Left ventricle myocardium superior (tissue), 1 donor: ENCODE data around the gene QSOX1. TPM values are rescaled to one million over a fixed set of nuclear protein-coding genes. Genes with fewer than 3 reads are reported as not detected.

Source experiments
- ATAC-seq: fragments of 200-7000 bp; cut with Tn5 transposase; one replicate; pipeline ENCODE4 v1.9.1; 2020; ENCODE audit warnings: mild to moderate bottlenecking, moderate library complexity
- DNase-seq: peaks from one replicate; pipeline ENCODE4 v3.0.0-alpha.2; 2020
- intact Hi-C: fragments of 100-400 bp; cut with micrococcal nuclease; formaldehyde crosslinking; loops from one replicate; pipeline ENCODE4 v1.11.0; 2022
- total RNA-seq: library from RNA; stranded (reverse); fragmentation: NEBNext Ultra II Directional; extraction: Animal tissue kit (Norgen Biotek cat#: 25700); gene quantifications from one replicate; pipeline ENCODE4 v1.2.1, GENCODE V29; 2021
- donor health status: DM: no; HTN: yes; CAD: no; lungs with severe emphysema.

QSOX1 gene
- total RNA-seq, 1 donor from 2014 or later = 111 TPM

DNA sequence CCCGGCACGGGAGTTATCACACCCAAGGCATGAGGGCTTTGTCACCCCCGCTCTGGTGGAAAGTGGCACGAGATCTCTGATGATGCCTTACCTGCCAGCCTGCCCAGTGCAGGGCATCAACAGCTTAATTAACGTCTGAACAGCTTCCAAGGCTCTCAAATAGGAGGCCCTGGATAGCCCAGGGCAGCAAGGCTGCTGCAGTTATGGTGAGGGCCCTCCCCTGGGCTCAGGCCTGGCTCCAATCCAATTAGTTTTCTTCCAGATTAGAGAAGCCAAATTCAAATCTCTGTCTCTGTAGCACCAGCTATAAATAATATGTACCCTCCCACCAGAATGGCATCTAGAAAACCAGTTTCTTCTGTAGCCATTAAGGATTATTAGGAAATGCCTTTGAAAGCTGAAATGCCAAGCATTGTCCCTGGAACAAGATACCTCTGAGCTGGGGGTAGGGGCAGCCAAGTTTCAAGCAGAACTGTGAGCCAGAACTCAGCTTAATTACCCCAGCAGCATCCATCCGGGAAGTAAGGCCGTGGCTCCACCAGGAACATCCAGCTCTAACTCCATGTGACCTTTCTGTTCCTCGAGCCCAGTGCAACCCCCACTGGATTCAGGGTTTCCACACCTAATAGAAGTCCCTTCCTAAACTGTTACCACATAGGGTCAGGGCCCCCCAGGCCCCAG, 12.5 kb downstream of the QSOX1 start:
- intact Hi-C loops = no loop called here
- peak; percentile 55 for DNase-seq
- ATAC-seq = peak; percentile 64

DNA sequence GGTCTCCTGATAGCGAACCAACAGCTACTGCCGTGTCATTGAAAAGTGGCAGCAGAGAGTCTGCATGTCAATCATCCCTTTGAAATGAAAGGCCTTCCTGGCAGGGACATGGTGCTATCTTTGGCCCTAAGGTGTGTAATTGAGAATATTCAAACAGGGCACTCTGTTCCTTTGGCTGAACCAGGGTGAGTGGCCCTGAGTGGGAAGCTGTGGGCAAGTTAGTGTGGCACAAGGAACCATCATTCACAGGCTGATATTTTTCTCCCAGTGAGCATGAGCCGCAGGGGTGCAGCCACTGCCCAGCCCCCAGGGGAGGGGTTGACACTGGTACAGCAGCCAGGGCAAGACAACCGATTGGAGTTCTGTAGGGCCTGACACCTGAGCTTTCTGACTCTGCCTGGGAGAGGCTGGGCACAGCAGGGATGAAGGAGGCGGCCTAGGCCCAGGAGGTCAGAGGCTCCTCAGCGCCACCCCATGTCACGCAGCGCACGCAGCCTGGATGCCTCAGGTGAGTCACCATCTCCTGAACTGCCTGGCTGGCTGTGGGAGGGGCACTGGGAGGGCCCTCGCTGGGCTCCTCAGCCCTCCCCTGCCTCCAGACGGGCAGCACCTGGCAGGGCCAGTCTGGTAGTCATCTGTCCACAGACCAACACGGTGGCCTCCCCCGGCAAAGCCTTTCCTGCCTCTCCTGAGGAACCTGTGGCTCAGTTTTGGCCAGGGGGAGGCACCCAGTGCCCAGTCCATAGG, 13.2 kb downstream of the QSOX1 start:
- DNase-seq (peak; percentile 47), ATAC-seq (peak; percentile 81)
- intact Hi-C loops = no loop called here

DNA sequence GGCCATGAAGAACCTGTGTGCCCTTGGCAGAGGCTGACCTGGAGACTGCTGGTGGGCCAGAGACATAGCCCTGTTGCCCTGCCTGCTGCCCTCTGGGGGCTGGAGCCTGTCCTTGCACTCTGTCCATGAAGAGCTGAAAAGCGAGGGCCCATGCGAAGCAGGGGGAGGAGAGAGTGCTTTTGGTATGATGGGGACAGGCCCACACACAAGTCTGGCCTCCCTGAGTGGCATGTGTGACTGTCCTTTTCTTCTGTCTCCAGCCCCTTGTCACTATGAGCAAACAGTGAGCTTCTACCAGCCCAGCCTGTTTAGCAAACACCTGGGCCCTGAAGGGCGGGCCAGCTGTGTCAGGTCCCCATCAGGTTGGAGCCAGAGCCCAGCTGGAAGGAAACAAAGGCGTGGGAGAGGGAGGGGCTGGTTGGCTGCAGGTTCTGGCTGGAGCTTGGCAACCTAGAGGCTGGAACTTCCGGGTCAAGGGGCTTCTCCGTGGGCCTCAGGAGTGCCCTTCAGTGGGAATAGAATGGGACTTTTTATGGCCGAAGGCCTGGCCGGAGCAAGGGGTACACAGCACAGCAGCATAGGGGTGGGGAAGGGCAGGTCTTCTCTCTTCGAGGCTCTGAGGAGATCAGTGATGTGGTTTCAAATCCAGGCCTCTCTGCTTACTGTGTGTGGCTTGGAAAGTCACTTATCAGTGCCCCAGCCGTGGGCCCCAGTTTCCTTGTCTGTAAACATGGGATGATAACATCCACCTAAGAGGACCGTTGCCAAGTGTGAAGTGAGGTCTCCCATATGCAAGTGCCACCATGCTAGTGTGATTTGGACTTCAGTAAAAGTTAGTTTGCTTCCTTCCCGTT, 14.3 kb downstream of the QSOX1 start:
- ATAC-seq = peak; percentile 44
- intact Hi-C loops = no loop called here
- DNase-seq = no peak

DNA sequence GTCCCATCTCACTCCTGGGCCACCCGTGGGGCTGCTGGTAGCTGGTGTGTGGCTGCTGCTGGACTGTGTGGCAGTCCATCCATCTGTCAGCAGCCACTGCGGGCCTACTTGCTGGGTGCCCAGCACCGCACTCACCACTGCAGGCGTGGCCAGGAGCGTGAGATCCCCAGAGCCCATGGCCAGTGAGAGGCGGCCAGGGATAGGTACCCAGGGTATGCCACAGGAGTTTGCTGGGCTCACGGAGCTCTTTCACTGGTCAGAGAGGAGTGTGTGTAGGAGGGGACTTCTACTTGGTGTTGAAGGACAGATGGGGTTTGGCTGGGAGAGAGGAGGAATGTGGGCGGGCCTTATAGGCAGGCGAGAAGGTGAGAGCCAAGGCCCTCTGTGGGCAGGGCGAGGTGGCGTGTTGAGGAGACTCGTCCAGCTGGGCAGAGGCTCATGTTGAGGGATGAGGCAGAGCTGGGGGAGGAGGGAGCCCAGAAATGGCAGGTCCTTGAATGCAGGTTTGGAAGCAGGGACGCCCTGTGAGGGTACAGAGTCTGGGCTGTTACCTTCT, 15.0 kb downstream of the QSOX1 start:
- intact Hi-C loops = no loop called here
- no peak for DNase-seq
- ATAC-seq = no peak

DNA sequence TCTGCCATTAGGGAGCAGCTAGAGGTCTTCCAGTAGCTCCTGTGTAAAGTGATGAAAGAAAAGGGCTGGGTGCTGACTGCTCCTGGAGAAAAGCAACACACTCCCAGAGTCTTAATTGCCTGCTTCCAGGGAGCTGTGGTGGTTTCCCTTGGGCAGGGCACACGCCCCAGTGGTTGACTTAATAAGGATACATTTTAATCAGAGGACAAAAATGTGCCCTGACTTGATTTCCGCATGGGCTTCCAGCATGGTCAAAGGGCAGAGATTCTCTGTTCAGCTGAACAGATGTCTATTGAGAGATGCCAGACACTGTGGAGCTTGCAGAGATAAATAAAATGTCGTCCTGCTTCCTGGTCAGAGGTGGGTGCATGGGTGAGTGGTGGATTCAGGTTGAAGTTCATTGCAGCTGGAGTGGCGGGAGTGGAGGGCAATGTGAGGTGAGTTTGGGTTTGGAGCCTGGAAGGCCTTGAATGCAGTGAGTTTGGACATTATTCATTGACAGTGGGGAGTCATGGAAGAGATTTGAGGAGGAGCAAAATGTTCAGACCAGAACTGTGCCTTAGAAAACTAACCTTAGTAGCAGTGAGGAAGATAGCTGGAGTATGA, 16.0 kb downstream of the QSOX1 start:
- no peak for ATAC-seq
- intact Hi-C loops = no loop called here

DNA sequence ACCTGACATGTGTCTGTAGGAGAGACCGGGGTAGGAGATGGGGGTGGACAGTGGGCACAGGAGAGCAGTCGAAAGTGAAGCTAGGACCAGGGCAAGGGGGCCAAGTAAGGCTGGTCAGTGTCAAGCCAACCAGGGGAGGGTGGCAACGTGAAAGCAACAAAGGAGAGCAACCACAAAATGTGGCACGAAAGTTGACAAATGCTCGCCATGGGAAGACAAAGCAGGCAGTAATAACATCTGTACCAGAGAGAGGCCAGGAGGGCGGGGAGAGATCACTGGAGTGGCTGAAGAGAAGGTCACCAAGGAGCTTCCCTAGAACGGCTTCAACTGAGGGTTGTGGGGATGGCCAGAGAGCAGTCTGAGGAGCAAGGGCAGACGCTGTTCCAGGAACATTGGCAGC, 17.0 kb downstream of the QSOX1 start:
- ATAC-seq (no peak), DNase-seq (no peak)
- intact Hi-C loops = no loop called here

More for the DNA sequence above, 16.0 kb downstream of the QSOX1 start:
- DNase-seq = no peak

DNA sequence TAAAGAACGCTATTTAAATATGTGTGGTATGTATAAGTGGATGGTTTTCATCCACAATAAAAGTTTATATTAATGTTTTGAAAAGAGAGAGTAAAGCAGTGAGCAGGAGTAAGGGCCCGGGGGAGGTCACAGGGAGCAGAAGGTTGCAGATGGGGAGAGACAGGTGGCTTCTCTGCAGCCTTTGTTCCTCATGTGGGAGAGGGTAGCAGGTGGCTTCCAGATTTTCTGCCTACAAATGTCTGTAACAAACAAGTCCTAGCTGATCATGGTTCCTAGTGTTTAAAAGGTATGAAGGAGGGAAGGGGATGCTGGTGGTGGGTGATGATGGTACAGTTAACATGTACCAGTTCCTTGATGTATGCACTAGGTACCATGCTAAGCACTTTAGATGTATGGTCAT, 18.8 kb downstream of the QSOX1 start:
- ATAC-seq = no peak
- no peak for DNase-seq
- intact Hi-C loops = no loop called here

DNA sequence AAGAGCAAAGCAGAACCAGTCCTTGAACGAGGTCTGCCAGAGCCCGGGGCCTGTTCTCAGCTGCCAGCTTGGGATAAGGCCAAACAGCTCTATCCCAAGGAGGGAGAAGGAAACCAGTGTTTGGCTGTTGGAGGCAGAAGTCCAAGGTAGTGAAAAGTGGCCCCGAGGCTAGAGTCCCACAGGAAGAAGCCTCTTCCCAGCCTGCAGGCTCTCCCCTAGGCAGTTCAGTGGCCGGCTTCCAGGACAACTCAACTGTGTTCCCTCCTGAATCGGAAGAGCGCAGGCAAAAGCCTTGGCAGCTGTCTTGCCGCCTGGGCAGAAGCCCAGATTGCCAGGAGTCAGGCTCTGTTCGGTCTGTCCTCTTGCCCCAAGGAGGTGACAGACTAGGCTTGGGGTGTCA, 19.3 kb downstream of the QSOX1 start:
- ATAC-seq = peak; percentile 87
- intact Hi-C loops = no loop called here
- peak; percentile 94 for DNase-seq

DNA sequence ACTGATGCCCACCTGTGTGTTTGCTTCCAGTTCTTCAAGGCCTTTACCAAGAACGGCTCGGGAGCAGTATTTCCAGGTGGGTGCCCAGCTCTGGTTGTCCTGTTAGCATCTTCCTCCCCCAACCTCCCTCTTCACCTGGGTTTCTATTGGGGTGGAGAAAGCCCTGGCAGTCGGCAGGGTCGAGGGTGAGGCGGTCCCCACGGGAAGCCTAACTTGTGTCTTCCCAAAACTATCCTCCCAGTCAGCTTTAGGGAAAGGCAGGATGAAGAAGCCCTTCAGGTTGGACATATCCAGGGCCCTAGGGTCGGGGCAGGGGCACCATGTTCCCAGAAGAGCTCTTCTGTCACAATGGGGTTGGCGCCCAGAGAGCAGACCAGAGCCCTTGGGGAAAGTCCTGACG, 20.6 kb downstream of the QSOX1 start:
- DNase-seq = no peak
- intact Hi-C loops = no loop called here

DNA sequence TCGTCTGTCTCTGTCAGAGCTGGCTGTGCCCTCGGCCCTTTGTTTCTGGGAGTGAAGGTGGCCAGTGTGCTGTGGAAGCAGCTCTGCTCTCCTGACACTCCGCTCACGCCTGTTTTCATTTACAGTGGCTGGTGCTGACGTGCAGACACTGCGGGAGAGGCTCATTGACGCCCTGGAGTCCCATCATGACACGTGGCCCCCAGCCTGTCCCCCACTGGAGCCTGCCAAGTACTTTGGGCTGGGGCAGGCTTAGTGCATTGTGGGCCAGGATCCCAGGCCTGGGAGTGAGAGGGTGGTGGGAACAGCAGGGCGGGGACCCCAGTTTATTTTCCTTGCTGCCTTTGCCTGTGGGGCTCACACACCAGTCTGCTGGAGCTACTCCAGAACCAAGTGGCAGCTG, 21.1 kb downstream of the QSOX1 start:
- ATAC-seq (peak; percentile 78), DNase-seq (peak; percentile 84)
- intact Hi-C loops = no loop called here

More for the DNA sequence above, 20.6 kb downstream of the QSOX1 start:
- no peak for ATAC-seq

DNA sequence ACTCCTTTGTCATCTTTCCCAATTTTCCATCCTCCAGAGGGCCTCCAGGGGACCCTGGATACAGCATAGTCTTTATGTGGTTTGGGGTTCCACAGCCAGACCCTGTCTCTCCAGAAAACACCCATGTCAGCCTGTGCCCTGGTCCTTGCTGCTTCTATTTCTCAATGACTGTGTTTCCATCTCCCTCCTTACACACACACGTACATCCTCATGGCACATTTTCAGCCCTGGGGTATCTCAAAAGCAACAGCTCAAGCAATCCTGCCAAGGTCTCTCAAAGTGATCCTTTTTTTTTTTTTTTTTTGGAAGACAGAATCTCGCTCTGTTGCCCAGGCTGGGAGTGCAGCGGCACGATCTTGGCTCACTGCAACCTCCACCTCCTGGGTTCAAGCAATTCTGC, 22.3 kb downstream of the QSOX1 start:
- DNase-seq = no peak
- ATAC-seq = no peak

DNA sequence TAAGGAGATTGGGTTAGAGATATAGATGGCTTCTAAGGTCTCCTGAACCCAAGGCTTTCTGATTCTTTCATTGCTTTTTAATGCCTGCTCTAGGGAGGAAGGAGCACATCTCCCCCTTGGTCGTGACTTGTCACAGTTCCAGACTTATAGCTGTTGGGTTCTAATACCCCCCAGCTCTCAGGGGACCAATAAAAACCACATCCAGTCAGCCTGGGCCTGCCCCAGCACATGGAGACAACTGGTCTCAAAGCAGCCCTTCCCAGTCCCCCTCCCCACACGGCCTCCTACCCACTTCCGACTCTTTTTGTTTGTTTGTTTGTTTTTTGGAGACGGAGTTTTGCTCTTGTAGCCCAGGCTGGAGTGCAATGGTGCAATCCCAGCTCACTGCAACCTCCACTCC, 23.3 kb downstream of the QSOX1 start:
- intact Hi-C loops = no loop called here
- DNase-seq (no peak), ATAC-seq (no peak)

More for the DNA sequence above, 22.3 kb downstream of the QSOX1 start:
- intact Hi-C loops = no loop called here

DNA sequence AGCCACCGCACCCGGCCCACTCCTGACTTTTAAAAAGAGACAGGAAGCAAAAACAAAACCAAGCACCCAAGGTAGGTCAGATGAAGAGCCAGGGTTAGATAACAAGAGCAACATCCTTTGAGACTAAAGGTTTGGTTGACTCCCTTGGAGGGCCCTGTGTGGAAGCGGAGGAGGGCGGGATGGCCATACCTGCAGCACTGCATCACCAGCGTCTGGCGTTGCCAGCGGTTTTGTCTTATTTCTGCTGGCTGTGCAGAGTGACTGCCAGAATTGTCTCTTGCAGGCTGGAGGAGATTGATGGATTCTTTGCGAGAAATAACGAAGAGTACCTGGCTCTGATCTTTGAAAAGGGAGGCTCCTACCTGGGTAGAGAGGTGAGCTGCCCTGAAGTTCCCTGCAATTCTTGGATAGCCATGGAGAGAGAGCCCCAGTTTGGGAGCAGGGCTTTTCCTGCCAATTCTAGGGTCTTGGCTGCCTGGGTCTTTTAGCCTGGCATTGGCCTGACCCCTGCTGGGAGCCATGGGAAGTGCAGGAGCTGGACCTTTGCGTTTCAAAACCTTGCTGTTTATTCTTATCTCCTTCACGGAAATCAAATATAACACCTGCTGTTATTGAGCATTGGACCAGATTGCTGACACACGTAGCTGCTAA, 24.0 kb downstream of the QSOX1 start:
- intact Hi-C loops = no loop called here
- no peak for ATAC-seq
- peak; percentile 75 for DNase-seq

DNA sequence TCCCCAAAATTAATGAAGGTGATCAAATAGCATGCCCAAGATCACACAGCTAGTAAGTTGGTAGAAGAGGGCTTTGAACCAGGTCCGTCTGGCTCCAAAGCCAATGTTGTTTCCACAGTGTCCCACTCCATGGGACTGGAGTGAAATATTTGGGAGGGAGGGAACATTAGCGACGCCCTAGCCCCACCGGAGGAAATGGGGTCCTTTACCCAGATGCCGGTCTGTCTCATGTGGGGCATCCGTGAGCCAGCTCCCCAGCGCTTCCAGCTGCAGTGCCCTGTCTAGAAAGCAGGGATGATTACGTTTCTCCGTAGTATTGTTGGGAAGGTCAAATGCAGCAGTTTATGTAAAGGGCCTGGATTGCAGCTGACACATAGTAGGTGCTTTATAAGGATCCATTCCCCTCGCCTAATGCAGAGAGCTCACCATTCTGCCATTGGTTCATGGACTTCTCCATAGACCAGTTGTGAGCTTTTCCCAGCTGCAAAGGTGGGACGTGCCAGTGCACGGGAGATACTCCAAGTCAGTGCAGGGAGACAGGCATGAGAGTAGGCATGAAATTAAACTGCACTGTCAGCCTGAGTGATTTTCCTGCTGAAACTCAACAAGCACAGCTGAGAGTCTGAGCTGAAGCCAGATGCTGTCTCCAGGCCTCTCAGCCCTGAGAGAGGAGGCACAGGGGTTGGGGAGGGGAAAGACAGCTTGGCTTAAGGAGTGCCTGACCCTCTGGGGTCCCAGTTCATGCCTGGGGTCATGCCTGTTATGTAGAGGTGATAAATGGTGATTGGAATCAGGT, 24.7 kb downstream of the QSOX1 start:
- intact Hi-C loops = no loop called here
- ATAC-seq (no peak), DNase-seq (no peak)

DNA sequence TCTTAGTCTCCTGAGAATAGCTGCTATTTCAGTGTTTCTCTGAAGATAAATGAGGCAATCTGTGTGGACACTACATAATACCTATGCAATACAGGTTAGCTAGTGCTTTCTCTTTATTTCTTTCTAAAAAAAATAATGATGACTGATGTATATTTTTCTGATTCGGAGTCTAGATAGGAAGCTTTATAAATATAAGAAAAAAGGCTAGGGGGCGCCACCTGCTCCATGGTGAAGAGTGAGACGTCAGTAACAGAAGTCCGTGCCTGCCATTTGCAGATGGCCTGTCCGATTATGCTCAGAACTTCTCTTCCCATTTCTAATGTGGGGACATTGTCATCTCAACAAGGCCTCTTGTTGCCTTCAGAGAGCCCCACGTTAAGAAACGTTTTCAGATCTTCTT, 26.4 kb downstream of the QSOX1 start:
- DNase-seq (no peak), ATAC-seq (no peak)
- intact Hi-C loops = no loop called here

DNA sequence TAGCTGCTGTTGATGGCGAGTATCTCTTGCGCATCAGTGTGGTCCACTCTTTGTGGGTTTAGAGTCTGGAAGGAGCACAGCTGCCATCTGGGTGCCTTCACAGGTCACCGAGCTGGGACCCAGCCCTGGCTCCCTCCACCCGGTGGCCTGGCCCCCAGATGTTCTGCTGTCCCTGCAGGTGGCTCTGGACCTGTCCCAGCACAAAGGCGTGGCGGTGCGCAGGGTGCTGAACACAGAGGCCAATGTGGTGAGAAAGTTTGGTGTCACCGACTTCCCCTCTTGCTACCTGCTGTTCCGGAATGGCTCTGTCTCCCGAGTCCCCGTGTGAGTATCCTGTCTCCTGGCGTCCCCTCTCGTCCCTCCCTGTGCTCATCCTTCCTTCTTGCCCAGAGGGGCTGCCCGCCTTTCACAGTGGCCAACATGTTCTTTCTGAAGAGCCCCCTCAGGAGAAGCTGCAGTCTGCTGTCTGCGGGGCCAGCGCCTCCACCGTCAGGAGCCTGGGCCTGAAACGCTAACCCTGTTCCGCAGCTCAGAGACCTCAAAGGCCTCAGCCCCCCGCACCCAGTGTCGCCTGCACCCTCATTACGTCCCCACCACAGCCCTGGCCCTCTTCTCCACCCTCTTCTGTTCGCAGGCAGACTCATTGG, 27.4 kb downstream of the QSOX1 start:
- intact Hi-C loops = no loop called here
- ATAC-seq (no peak), DNase-seq (no peak)

DNA sequence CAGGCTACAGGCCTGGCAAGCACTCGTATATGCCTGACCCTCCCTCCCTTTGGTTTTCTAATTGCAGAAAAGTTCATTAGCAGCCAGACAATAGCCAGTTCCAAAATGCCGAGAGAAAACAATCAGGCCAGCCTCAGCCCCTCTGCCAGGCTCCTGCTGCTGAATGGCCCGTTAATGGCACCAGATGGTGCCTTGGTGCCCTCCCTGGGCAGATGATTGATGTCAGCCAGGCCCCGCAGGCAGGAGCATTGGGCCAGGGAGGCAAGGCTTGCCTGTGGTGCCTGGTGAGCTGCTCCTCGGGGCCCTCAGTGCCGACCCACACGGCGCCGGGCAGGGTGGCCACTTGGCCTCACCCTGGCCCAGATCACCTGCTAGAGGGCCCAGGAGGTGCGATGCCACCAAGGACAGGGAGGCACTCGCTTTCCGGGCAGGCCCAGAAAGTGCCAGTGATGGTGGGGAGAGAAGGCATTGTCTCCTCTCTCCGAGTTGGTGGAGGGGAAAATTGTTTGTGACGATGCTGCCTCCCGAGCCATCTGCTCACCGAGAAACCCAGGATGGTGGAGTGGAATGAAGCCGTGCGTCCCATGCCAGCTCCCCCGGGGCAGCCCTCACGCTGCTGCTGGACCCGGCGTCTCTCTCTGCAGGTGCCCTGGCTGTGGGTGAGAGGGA, 28.1 kb downstream of the QSOX1 start:
- DNase-seq = no peak

More for the DNA sequence above, 28.1 kb downstream of the QSOX1 start:
- intact Hi-C loops = no loop called here
- no peak for ATAC-seq
